ENCODE measurements around the gene VPS13D.

- peak; percentile 73 to 80 for TF ChIP-seq CTCF (conservative IDR thresholded peaks at IDR 0.05 in 1 of 2, IDR thresholded peaks at IDR 0.05 in 1 of 2; ENCODE audit: extremely low read depth in 1 of 2, insufficient read depth in 1 of 2, low read depth in 1 of 2, low read length in 2 of 2)
- TF ChIP-seq EZH2 (IDR thresholded peaks at IDR 0.05; ENCODE audit: borderline replicate concordance, low read length) = no peak
Measured at GRCh38 chr1:12276225-12276624, 46.4 kb downstream of the VPS13D start.

All from mammary epithelial cell (primary cell).